ENCODE measurements around the gene NKX3-2.

DNA sequence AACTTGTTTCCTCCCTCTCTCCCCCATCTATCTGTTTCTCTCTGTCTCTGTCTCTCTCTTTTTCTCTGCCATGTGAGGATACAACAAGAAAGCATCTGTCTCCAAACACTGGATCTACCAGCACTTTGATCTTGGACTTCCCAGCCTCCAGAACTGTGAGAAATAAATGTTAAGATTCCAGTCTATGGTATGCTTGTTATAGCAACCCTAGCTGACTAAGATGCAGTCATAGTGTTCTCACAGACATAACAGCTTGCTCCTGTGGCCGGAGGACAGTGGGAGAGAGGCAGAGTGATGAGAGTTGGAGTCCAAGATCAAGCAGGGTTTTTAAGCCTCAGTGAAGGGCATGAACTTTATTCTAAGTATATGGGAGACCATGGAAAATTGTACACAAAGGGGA, 8.8 kb upstream of the NKX3-2 start:
- TF ChIP-seq, protein P1, sequence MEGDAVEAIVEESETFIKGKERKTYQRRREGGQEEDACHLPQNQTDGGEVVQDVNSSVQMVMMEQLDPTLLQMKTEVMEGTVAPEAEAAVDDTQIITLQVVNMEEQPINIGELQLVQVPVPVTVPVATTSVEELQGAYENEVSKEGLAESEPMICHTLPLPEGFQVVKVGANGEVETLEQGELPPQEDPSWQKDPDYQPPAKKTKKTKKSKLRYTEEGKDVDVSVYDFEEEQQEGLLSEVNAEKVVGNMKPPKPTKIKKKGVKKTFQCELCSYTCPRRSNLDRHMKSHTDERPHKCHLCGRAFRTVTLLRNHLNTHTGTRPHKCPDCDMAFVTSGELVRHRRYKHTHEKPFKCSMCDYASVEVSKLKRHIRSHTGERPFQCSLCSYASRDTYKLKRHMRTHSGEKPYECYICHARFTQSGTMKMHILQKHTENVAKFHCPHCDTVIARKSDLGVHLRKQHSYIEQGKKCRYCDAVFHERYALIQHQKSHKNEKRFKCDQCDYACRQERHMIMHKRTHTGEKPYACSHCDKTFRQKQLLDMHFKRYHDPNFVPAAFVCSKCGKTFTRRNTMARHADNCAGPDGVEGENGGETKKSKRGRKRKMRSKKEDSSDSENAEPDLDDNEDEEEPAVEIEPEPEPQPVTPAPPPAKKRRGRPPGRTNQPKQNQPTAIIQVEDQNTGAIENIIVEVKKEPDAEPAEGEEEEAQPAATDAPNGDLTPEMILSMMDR (conservative IDR thresholded peaks at IDR 0.05), result no peak
- TF ChIP-seq EZH2 (IDR thresholded peaks at IDR 0.05; ENCODE audit: low read depth), result no peak

Measured in PC-9 (cell line).